Muscle of arm (tissue), 12 donors: ENCODE data around the gene TGFBI. TPM values are rescaled to one million over a fixed set of nuclear protein-coding genes. Genes with fewer than 3 reads are reported as not detected.
"Not testable (repeated sequence)": the region's sequence is repeated elsewhere in the genome, so short reads cannot be mapped to it uniquely, and the experiment has no call there.

Experiments
- DNase-seq: peaks from one replicate; pipeline ENCODE4 v3.0.0-alpha.2; 2013
- polyA plus RNA-seq, 12 donors: library from polyadenylated mRNA; unstranded; fragments of 120-200 nt; gene quantifications; one replicate each; pipeline ENCODE4 v1.2.1, GENCODE V29; 2013; ENCODE audit not compliant: insufficient read length in 12 of 12

TGFBI gene
- polyA plus RNA-seq, 12 donors = 85.2 to 354 (median 186) TPM; not detected in 1

DNA sequence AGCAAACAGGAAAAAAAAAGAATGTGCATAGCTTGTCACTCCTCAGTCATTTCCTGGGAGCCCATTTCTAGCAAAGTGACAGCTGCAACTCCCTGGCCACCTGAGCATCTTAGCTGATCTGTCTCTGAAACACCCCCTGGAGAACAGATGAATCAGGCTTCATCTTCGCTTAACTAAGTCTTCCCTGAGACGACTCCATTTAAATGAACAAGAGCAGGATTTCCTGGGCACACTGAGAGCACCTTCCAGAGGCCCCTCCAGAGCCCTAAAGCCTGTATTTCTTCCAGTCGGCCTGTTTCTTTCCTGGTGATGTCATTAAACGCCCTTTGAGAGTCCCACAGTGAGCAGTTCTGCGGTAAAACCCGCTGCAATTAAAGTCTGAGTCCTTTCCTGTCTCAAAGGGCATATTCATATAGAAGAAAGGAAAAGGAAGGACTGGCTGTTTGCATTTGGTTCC lies 13.9 kb downstream of the TGFBI start:
- DNase-seq = no peak

DNA sequence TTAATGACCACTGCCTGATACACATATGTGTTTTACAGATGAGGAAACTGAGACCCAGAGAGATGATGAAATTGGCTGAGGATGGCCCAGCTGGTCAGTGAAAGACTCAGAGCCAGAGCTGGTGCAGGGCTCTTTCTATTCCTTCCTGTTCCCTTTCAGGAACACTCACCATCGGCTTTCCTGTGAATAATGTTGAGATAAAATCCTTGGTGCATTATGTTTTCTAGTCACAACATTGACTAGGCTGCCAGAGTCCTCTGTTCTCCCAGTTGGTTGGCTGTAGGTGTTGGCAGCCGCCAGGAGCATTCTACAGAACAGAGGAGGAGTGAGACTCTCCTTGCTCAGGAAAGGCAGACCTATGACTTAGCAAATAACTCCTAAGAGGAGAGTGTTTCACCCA lies 14.8 kb downstream of the TGFBI start:
- DNase-seq = no peak

DNA sequence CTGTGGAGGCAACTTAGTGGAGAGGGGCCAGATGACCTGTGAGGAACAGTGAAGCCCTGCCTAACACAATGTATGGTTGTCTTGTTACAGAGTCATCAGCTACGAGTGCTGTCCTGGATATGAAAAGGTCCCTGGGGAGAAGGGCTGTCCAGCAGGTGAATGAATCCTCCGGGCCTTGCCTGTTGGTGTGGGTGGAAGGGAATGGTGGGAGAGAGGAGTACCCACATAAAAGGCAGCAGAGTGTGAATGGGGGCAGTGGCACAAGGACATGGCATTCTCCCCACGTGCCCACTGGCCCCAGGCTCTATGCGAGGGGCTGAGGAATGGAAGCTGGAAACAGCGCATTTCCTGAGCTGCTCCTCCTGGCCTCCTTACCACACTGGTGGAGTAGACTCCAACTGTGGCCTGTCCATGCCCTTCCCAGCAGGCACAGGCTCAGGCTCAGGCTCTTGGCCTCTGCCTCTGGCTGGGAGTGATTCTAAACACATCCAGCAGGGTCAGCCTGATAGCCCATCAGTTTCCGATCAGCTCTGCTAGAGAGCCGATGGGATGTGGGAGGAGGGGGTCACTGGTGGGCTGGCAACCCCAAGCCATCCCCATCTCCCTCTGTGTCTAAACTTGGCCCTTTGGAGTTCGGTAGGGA lies 15.3 kb downstream of the TGFBI start:
- no peak for DNase-seq

DNA sequence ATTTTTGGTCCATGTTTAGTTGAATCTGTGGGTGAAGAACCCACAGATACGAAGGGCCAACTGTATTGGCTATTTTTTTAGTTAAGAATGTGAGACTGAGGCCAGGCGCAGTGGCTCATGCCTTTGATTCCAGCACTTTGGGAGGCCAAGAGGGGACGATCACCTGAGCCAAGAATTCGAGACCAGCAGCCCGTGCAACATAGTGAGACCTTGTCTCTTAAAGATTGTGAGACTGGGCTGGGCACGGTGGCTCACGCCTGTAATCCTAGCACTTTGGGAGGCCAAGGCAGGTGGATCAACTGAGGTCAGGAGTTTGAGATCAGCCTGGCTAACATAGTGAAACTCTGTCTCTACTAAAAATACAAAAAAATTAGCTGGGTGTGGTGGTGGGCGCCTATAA lies 16.2 kb downstream of the TGFBI start:
- DNase-seq = not testable (repeated sequence)

DNA sequence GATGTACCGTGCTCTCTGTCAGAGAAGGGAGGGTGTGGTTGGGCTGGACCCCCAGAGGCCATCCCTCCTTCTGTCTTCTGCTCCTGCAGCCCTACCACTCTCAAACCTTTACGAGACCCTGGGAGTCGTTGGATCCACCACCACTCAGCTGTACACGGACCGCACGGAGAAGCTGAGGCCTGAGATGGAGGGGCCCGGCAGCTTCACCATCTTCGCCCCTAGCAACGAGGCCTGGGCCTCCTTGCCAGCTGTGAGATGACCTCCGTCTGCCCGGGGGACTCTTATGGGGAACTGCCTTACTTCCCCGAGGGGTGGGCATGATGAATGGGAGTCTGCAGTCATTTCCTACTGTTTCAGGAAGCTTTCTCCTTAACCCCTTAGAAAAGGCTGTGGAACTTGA lies 17.5 kb downstream of the TGFBI start:
- DNase-seq = no peak

DNA sequence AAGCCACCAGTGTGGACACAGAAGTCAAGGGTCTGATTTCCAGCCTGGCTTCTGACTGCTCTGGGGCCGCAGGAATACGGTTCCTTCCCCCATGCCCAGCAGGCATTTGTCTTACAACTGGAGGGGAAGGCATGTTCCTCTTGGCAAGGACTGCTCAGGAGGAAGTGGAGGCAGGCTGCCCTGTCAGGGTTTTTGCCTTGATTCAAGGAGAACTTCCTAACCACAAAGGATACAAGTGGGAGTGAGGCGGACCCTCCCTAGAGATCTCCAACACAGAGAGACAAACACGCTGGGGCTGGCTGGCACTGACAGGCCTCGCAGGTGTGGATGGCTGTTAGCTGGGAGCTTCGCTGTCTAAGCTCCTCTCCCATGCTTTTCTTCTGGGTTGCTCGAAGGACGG lies 19.1 kb downstream of the TGFBI start:
- DNase-seq = no peak

DNA sequence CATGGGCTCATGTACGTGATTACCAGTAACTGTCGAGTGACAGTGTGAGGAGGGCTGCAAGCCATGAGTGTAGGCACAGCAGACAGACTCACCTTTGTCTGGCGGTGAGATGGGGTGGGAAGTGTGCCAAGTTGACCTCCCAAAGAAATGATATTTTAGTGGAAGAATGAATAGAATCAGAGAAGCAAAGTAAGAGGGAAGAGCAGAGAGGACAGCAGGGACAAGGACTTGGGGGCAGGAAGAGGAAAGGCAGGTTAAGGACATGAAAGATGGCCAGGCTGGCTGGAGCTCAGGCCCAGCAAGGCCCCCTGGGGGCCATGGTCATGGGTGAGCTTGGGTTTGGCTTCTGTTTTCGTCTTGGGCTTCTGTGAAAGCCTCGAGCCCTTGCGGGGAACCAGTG lies 20.2 kb downstream of the TGFBI start:
- DNase-seq = no peak

DNA sequence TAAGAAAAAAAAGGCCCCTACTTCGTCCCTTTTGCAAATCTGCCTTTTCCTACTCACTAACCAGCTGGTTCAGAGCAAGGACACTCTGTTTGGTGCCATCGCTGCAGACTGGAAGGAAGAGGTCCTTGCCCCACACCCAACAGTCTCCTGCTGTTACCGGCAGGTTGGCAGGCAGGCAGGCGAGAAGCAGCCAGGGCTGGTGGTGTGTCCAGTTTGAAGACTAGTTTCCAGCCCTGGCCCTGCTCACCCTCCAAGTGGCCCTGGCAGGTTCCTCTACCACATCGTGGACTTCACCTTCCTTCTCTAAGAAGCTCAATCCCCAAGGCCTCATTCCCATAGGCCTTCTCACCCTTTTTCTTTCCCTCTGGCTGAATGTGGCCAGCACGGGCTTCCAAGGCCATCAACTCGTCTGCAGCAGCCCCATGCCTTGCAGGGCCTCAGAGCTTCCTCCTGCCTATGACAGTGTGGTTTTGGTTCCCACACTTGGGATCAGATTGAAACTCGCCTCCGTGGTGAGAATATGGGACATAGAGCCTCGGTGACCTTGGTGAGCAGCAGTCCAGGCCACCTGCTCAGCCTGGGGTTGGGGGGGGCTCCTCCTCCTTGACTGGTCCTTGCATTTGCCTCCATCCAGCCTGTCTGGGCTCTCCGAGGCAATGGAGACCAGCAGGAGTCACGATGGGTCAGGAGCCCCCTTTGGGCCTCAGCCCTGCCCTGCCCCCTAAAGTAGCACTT lies 22.9 kb downstream of the TGFBI start:
- no peak for DNase-seq

DNA sequence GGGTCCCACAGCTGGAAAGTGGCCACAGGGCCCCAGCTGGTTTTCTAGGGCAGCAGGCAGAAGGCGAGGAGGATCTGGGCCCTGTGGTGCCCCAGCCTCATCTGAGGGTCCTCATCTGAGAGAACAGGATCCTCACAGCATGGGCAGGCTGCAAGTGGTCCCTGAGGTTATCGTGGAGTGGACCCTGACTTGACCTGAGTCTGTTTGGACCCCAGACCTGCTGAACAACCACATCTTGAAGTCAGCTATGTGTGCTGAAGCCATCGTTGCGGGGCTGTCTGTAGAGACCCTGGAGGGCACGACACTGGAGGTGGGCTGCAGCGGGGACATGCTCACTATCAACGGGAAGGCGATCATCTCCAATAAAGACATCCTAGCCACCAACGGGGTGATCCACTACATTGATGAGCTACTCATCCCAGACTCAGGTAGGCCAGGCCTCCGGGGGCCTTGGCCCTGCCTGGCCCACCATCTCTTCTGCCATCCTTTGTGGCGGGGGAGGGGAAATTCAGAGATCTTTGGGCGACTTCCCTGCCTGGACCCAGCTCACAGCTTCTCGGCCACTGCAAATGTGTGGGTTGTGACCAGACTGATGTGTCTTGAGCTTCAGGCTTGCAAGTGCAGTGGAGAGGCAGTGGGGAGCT lies 24.0 kb downstream of the TGFBI start:
- DNase-seq = no peak

DNA sequence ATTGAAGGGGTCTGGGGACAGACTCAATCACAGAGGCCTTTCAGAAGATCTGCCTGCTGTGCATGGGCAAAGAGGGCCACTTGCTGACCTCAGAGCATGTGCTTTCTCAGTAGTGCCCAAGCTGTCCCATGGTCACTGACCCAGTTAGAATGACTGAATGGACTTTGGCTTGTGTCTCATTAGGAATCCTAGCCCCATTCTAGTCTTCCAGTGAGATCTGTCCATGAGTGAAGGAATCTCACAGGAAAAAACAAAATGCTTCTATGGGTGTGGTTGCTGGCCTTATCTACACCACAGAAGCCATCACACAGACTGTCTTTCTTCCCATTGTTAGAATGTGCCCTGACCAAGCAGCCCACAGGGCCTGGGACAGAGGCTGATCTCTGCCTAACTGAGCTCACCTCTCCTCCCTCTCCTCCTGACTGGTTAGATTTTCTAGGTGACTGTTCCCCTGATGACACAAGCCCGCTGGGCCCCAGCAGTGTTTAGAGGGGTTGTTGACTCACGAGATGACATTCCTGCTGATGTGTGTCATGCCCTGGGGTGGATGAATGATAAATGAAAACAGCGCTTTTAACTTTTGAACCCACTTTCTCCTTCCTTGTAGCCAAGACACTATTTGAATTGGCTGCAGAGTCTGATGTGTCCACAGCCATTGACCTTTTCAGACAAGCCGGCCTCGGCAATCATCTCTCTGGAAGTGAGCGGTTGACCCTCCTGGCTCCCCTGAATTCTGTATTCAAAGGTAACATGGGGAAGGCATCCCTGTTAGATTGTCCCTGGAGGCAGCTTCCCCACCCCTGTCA lies 24.8 kb downstream of the TGFBI start:
- DNase-seq = no peak

DNA sequence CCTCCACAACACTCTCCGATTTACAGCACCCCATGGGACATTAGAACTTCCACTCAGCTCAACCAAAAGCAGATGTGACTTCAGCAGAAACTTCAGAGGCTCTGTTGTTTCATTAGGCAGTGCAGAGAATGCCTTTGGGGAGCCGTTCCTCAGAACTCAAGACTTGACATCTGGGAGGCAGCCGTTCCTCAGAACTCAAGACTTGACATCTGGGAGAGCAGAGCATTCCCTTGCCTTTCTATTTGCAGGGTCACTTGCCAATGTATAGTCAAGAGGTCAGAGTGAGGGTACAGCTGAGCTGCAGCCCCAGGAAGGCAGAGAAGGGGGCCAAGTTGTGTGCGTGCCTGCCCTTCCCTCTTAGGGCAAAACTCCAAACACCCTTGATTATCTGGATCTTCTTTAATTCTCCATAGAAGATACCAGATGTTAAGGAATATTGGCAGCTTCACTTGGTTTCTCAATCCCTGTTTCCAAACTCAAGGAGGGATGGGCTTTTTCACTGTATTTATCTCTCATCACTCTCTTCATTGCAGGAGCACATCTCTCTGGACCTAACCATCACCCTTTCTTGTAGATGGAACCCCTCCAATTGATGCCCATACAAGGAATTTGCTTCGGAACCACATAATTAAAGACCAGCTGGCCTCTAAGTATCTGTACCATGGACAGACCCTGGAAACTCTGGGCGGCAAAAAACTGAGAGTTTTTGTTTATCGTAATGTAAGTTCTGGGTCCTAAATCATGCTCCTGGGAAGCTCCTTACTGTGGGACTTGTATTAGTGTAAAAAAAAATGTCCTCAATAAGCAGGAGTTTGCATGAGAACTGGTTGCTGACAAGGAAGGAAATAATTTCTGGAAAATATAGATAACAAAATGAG lies 25.6 kb downstream of the TGFBI start:
- peak; percentile 80 for DNase-seq

DNA sequence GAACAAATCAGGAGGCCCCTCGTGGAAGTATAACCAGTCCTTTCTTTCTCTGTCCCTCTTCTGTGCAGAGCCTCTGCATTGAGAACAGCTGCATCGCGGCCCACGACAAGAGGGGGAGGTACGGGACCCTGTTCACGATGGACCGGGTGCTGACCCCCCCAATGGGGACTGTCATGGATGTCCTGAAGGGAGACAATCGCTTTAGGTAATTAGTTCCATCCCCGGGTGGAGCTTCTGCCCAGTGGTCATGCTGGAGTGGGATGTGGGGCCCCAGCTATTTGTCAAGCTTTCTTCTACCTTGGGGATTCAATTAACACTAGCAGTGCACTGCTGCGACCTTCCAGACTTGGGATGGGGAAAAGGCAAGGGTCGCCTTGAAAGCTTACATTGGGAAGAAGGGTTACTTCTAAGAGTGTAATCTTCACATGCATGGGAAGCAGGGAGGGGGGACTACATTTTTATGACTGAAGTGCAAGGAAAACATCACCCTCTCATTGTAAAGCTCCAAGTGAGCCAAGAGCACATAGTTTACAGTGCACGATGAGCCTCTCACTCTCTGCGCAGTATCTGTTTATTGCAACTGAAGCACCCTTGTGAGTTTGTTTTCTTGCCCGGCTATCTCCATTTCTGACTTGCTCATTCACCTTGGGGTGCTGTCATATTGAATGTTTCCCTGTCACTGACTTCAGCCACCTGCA lies 27.0 kb downstream of the TGFBI start:
- no peak for DNase-seq

DNA sequence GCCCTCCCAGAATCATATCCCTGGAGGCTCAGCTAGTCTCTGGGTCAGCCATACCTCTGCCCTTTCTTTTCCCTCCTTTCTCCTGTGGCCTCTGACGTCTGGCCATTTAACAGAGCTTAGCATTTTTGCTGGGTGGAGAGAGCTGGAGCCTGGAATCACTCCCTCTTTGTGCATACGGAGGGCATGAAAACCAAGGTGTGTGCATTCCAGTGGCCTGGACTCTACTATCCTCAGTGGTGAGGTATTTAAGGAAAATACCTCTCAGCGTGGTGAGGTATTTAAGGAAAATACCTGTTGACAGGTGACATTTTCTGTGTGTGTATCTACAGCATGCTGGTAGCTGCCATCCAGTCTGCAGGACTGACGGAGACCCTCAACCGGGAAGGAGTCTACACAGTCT lies 27.5 kb downstream of the TGFBI start:
- DNase-seq = no peak

DNA sequence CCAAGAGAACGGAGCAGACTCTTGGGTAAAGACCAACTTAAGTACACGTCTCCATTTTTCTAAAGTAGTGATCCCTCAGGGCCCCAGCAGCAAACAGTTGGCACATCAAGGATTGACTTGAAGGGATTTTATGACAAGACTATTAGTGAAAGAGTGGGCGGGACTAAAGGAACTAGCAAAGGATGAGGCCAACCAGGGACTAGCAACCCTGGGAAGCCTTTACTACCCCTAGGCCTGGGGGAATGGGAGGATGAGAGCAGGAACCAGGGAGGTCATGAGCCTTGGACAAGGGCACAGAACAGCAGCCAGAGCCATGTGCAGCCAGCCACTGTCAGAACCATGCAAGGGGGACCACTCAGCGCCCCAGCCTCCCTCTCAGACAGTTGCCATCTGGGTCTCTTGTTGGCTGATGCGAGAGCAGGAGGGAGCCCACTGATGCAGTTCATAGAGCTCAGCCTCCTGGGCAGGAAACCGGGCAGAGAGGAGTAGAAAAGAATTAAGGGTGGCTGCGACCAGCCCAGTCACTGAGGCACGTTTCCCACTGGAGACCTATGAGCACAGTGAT lies 28.1 kb downstream of the TGFBI start:
- DNase-seq = no peak

DNA sequence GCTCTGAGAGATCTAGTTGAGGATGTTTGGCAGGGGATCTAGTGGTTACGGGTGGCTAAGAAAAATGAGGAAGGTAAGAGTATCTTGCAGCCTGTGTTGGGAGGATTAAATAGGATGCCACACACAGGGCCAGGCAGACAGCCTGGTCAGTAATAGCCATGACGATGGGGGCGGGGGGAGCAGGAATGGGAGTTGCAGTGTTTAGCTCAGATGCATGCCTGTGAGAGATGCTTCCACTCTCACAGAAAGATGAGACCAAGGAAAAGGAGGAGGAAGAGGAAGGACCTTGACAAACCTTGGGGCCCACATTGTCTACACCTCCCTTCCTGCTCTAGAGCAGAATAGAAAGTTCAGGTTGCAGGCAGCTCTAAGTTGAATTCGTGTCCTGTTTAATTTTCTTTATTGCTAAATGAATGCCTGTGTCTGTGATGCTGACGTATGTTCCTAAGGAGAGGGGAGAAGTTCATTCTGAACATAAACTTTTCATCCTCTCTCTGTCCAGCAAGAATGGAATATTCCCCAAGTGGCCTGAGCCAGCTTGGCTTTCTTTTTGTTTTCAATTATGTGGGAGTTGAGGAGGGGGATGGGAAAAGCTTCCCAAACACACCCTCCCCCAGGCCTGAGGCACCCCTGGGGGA lies 28.7 kb downstream of the TGFBI start:
- peak; percentile 61 for DNase-seq

DNA sequence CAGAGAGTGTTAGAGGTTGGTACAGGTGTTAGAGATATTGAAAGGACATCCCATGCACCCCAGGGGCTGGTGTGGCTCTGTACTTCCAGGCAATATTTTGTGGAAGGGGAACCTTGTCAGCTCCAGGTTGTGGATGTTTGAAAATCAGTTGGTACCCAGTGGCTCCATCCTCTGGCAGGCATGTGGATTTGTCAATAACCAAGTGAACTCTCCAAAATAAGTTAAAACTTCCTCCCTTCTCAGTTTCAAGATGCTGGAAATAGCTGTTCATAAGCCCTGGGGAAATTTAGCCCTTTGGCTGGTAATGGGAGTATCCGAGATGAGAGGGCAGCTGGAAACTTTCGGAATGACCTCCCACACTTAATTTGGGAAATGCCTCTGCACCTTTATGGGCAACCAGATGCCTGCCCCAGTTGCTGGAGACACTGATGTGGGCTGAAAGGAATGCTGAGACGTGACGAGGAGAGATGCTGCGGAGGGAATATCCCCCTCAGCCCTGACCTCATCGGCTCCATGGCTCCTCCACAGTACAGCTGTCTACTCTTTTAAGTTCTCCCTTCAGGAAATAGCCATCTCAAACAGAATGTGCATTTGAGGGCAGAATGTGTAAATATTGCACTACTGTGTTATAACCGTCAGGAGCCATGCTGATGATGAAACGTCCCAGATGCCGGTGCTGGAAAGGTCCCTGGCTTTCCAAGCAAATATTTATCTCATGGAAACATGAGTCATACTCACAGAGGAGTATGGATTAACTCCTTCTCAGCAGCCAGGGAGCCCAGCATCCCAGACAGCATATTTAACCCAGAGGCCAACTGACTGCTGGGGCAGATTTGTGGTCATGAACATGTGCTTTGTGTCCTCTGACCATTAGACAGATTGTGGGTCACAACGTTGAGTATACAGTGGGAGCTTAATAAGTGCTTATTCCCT lies 29.5 kb downstream of the TGFBI start:
- peak; percentile 90 for DNase-seq

DNA sequence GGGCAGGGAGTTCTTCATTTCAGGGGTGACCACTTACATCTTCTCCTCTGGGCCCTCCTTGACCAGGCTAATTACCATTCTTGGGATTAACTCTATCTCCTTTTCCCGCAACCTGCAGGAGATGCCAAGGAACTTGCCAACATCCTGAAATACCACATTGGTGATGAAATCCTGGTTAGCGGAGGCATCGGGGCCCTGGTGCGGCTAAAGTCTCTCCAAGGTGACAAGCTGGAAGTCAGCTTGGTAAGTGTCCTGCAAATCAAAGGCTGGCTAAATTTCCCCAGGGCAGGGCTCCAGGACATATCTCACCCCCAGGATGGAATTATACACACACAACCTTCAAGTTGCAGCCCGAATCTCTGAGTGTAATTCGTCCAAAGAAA lies 30.2 kb downstream of the TGFBI start:
- DNase-seq = no peak

DNA sequence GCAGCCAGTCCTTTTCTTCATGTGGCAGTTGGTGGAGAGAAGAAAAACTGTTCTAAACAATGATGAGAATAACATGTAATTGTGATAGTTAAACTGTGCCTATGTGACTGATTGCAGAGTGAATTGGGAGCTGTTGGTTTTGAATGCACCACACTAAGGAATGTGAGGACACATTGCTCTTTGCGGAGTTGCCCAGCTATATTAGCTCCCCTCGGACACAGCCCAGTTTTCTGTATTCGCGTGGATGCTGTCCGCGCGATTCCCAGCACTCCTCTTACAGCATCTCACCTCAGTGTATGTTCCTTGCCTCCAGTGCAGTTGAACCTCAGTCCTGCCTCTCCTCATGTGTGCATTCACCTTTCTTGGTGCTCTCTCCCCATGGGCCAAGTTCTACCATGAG lies 32.2 kb downstream of the TGFBI start:
- DNase-seq = no peak
